Esophagus muscularis mucosa (tissue), 3 donors: ENCODE results near the gene FAM107B.

Source experiments
- CTCF ChIP-seq, 3 experiments: fragments of 200-600 bp in 2 of 3; fragments of 450-650 bp in 1 of 3; sonication (generic) in 2 of 3; IDR thresholded peaks; one replicate each; pipeline ENCODE4 v1.5.1; 2017 to 2019; ENCODE audit warnings: antibody characterized with exemption in 3 of 3, mild to moderate bottlenecking in 2 of 3, moderate library complexity in 1 of 3
- POLR2A ChIP-seq: fragments of 450-650 bp; IDR thresholded peaks from one replicate; pipeline ENCODE4 v1.6.1; 2017; ENCODE audit warnings: antibody characterized with exemption, moderate library complexity, mild to moderate bottlenecking, low read depth

DNA sequence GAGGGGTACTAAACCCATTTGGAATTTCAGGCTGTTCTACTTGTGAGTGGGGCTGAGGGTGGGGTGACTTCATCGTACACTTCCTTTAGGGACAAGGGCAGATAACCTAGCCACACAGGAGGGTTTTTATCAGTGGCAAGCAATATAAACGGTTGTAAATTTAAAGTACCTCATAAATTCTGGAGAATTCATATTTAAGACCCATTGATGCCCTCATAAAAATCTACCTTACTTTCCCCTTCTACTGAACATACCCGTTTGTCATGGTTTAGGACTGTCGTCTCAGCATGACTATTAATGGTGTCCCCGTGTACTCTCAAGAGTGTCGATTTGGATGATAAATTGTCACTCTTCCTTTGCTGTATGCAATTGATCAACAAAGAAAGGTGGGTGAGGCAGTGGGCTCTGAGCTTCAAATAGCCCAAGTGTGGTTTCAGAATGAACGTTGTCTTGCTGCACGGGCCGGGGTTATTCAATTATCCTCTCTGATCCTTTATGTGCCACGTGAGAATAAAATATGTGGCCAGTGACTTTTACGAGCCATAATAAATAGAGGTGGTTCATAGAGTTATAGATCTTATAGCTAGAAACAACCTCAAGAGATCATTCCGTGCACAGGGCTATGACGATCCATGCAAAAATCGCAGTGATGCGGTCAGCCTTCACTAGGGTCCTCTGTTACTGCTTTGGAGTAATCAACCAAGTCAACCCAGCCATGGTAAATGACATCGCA lies 82.2 kb downstream of the FAM107B start:
- no peak for TF ChIP-seq POLR2A
- no peak for TF ChIP-seq CTCF (IDR thresholded peaks at IDR 0.05)
